ENCODE results near the gene LAPTM5. TPM values are rescaled to one million over a fixed set of nuclear protein-coding genes. Genes with fewer than 3 reads are reported as not detected.
"Not testable (repeated sequence)": the region's sequence is repeated elsewhere in the genome, so short reads cannot be mapped to it uniquely, and the experiment has no call there.

Gene LAPTM5
- total RNA-seq, 1 donor from 2014 or later: 111 TPM

DNA sequence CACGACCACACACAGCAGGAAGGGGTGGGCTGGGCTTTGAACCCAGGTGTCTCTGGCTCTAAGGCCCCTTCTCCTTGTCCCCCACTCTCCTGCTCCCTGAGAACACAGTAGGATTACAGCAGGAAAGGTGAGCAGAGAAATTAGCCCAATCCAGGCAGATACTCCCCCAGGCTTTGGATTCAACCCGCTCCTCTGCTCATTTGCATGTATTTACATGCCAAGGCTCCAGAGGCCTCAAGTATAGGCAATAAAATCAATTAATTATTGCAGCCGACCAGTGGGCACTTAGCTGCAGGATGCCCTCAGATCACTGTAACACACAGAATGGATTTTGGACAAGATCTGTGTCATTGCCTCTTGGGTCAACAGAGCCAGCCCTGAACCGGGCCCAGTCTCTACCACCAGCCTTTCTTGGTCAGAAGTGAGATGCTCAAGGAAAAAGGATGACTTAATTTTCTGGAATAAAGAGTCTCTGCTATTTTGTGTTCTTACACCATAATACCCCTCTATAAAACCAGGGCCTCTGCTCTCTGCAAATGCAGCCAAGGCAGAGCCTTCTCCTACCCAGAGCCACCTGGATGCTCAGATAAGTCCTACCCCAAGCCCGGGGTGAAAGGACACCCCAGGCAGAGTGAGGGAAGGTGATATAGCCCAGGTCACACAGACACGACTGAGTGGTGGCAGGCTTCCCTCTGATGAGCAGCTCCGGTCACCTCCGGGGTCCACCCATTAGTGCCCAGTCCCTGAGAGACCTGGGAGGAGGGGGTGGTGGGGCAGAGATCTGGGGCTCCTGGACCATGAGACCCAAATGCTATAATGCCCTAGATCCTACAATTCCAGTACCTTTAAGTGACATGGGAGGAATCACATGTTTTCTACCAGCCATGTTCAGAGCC is 63.0 kb downstream of the LAPTM5 start:
- no peak for DNase-seq (ENCODE audit: low spot score)

DNA sequence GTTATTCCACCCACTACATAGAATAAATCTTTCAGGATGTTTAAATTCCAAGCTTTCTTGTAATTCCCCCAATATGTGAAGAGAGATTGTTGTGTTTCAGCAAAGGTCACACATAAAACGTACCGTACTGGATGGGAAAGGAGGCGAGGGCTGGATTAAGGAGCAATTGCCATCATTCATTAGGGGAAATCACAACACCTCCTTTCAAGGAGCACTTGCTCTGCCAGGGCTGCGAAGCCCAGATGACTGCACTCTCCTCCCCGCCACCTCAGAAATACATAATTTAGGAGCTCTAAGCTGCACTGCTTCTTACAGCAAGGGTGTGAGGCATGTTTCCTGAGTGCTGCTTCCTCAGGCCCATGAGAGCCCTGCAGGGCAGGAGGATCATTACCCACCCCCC is 63.8 kb downstream of the LAPTM5 start:
- DNase-seq (ENCODE audit: low spot score): no peak

DNA sequence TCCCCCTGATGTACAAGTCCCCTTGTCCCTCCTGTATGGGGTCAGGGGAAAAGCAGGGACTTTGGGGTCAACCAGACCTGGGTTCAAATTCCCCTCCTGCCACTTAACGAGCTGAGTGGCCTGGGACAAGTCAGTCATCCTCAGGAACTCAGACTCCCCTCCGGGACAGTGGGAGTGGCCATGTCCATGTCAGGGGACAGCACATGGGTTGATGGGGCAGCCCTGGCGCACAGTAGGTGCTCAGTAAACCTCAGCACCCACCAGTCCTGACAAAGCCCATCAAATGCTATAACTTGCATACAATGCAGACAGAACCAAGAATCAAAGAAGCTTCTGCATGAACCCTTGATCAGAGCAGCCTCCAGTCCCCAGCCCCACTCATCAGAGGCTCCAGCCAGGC is 64.2 kb downstream of the LAPTM5 start:
- DNase-seq (ENCODE audit: low spot score): no peak

DNA sequence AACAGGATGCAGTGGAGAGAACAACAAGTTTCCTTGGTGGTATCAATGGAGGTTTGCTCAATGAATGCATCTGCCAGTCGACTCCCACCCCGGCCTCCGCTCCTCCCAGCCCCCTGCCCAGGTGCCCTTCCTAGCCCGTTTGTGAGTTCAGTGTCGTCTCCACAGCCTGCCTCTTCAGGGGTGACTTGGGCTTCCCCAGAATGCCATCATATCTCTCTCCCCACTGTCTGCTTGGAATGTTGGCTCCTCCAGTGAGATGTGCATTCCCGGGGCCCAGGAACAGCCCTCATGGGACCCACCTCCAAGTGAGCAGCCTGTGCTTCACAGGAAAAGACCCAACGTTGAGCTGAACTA is 64.6 kb downstream of the LAPTM5 start:
- no peak for DNase-seq (ENCODE audit: low spot score)

DNA sequence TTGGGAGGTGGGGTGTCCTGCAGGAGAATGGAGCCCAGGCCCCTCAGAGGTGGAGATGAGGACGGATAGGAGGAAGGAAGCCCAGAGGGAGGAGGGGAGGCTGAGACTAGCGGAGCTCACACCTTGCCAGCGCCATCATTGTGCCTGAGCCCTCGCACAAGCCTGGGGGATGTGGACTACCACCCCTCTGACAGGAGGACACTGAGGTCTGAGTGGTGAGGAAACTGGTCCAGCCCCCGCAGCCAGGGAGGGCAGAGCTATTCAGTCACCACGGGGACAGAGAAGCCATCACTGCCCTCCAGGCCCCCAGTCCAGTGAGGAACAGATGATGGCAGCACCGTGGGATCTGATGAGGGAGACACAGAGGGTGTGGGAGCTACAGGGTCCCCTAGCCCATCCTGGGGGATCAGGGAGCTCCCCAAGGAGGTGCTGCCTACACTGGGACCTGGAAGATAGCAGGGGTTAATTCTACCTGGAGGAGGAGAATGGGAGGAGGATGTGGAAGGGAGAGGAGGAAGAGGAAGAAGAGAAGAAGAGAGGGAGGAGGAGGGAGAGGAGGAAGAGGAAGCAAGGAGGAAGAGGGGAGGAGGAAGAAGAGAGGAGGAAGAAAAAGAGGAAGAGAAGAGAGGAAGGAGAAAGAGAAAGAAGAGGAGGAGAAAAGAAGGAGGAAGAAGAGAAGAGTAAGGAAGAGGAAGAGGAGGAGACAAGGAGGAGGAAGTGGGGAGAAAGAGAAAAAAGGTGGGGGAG is 65.2 kb downstream of the LAPTM5 start:
- DNase-seq (ENCODE audit: low spot score): no peak

DNA sequence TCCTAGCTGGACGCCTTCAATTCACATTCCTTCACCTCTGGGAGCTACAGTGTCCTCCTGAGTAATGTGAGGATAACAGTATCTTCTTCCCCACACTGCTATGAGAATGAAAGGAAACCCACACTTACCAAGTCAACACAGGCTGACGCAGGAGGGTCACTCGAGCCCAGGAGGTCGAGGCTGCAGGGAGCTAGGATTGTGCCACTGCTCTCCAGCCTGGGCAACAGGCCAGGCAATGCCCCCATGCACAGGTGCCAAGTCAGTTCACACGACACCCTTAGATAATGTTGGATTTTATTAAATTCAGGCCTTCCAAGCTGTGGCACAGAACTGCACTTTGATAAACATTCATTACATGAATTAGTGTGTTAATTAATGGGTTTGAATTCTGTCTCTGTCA is 66.1 kb downstream of the LAPTM5 start:
- DNase-seq (ENCODE audit: low spot score): no peak

DNA sequence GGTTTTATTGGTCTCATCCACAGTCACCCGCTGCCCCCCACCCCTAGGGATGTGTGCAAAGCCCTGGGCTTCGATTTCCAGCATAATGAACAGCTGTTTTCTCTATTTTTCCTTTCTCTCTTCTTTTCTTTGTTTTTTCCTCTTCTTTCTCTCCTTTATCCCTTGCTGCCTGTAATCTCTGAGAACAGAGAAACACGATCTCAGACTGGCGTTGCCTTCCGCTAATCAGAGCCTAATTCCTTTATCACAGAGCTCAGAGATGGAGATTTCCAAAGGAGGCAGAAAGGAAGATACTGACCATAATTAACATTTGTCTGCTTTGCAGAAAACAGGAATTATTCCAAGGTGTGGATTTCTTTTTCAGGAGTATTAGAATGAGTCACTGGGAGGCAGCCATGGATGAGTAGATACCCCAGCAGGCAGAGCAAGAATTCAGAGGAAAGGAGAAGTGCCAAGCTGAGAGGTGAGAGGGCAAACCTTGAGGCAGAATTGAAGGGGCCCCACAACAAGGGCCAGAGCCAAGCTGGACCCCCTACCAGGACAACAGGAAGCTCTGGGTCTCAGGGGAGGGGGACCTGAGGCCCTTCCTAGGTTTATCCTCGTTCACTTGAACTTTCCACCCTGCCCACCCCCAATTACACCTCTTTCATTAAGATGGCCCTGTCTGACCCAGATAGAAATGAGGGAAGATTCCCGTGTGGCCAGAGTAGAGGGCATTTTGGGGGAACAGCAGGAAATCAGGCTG is 67.5 kb downstream of the LAPTM5 start:
- no peak for DNase-seq (ENCODE audit: low spot score)

DNA sequence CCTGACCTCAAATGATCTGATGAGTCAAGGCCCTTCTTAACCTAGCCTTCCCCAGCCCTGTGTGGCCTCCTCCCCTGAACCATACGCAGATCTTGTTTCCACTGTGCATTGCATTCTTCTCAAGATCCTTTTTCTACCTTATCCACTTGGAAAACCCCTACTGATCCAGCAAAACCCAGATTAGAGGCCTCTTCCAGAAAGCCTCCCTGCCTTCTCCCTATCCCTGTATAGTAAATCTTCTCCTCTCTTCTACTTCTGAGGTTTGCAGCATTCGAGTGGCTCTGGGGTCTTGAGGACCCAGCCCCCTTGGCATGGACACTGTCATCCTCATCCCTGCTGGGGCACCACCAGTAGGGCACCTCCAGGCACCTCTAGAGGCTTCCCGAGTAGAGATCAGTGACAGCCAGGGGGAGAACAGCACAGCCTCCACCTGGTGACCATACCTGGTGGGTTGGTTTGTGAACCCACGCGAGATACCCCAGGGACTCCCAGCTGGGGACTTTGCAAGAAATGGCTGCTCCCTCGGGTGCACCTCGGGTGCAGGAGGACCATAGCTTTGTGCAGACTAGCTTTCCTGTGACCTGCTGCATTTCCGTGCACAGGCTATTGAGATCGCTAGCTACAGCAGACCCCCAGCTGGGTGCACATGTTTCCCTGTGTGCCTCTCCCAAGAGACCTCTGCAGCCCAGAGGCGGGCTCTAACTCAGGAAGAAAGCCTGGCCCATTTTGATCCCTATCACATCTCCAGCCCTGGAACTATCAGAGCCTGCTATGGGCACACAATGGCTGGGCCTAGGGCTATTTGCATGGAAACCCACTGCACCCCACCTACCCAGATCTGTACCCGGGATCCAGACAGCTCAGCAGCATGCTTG is 68.4 kb downstream of the LAPTM5 start:
- no peak for DNase-seq (ENCODE audit: low spot score)

DNA sequence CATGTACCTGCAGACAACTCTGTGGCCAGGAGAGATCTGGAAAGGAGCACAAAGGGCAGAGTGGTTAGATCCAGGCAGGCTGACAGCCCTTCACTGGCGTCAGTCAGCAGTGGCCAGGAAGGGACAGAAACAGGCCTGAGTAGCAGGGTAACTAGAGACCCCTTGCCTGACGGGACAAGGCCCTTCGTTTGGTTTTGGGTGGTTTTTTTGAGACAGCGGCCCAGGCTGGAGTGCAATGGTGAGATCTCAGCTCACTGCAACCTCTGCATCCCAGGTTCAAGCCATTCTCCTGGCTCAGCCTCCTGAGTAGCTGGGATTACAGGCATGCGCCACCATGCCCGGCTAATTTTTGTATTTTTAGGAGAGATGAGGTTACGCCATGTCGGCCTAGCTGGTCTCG is 69.1 kb downstream of the LAPTM5 start:
- not testable (repeated sequence) for DNase-seq (ENCODE audit: low spot score)

DNA sequence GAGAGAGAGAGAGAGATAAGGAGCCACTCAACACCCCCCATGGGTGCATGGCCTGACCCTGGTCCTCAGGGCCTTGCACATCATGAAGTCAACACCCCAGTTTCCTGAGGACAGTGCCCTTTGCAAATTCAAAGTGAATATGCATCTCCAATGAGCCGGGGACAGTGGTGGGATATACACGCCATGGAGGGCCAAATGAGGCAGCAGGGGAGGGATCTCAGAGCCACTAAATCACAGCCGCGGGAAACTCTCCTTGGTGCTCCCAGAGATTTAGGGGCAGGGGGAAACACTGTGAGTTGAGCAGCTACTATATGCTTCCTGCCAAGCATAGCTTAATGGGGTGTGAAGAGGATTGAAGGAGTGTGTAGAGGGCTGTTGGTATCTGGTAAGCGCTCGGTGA is 69.7 kb downstream of the LAPTM5 start:
- DNase-seq (ENCODE audit: low spot score): no peak

DNA sequence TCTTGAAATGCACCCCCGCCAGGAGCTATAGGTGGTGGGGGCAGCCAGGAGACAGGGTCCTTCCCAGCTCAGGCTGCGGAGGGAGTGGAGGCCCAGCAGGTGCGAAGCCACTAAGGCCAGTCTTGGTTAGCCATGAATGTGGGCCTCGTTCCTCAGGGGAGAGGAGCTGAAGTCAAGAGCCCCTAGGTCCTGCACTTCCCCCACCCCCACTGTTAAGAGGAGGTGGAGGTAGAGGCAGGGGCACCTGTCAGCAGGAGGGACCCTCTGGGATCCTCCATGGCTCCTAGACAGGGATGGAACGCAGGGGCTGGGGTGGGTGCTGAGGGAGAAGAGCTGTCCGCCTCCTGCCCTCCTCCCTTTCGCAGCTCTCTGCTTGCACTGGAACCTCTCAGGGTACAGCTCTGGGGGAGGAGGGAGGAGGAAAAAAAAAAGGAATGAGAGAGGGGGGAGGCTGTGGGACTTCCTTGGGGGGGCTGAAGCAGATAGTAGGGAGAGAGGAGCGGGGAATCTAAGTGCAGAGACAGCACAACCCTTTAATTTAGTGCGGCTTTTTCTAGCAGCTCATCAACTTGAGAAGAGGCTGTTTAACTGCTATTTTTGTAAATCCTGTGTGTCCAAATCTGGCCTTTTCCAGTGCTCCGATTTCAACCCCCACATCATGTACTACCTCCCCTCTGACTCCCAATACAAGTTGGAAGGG is 71.2 kb downstream of the LAPTM5 start:
- no peak for DNase-seq (ENCODE audit: low spot score)

DNA sequence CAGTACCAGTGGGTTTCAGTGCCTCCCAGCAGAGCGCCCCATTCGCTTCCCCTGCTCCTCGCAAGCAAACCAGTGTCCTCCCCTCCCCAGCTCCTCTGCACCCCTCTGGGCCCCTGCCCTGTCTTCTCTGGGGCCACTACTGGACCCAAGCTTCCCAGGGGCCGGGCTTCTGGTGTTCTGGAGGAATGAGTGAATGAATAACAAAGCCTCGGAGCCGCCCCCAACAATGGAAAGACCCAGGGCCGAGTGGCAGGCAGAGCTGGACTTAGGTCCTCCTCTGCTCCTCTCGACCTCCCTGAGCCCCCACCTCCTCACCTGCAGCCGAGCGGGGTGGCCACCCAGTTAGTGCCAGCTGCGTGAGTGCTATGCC is 71.8 kb downstream of the LAPTM5 start:
- DNase-seq (ENCODE audit: low spot score): no peak

DNA sequence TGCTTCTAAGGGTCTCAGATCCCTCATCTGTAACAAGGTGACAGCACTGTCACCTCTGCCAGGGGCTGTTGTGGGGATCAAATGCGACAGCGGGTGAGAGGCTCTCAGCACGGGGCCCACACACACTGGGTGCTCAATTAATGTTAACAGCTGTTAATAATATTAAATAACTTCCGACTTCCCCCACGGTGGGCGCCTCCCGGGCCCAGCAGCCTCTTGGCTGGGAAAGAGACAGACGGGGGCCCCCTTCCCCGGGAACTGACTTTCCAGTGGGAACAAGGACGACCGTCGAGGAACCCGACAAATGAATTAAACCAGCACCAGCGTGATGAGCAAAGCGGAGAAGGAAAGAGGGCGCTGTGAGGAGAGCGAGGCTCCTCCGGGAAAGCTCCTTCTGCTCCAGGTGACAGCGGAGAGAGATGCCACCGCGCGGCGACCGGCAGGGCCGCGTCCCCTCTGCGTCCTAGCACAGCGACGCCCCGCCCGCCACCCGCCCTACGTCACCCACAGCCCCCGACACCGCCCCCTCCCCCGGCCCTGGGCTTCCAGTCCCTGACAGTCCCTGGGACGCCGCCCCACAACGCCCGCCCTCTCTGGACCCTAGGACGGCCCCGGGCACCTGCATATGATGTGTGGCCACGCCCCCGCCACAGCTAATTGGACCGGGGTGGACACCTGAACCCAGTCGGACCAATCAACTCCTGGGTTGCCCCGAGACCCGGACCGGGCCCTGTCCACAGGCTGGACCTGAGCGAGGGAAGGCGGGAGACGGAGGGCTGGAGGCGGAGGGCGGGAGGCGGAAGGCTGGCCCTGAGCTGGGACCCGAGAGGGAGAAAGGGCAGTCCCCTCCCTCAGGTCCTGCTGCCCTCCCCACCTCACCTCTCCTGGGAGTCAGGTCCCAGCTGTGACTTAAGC is 72.4 kb downstream of the LAPTM5 start:
- DNase-seq (ENCODE audit: low spot score): peak; percentile 96

DNA sequence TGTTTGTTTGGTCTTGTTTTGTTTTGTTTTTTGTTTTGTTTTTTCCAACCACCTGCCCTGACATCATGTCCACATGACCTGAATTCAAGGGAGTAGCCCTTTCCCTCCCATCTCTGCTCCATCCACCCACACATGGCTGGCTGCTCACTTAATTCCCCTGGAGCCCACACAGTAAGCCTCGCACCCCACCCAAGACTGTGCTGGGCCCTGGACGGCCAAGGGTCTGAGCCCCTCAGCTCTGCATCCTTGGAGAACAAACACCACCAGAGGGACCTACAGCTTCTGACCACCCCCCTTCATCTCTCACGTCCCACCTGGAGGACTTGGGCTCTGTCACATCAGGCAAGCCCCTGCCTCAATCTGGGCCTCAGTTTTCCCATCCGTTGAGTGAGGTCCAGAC is 73.3 kb downstream of the LAPTM5 start:
- no peak for DNase-seq (ENCODE audit: low spot score)

DNA sequence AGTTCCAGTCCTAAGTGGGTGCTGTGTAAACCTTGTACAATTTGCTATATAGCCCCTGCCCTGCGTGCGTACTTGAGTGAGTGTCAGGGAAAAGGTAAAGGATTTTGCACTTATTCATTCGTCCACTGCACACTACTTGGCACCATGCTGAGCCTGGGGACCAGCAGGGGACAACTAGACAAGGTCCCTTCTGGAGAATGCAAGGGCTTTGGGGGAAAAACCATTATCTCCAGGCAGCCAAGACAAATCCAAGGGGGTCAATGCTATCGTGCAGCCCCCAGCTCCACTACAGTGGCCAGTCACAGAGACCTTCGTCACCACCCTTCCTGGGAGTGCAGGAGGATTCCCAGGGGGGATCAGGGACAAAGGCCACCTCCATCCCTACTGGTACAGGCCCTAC is 73.9 kb downstream of the LAPTM5 start:
- DNase-seq (ENCODE audit: low spot score): no peak

Other genes with a start within 250 kb of the LAPTM5 start
- 0.12 TPM for gene MATN1, start 34.2 kb downstream of the LAPTM5 start, total RNA-seq
- 128 TPM for gene SDC3, start 151.0 kb upstream of the LAPTM5 start, total RNA-seq

Data from mucosa of gallbladder (tissue), 1 donor.